Measurements from ENCODE around the gene RADIL. TPM values are rescaled to one million over a fixed set of nuclear protein-coding genes. Genes with fewer than 3 reads are reported as not detected.

RADIL gene
- polyA plus RNA-seq, 2 donors: 0.29 to 0.93 TPM

GRCh38 chr7:4822677-4823076, 60.8 kb downstream of the RADIL start:
- Histone ChIP-seq H3K4me1 (ENCODE audit: control insufficient read depth in 2 of 2, insufficient read depth in 2 of 2, low read length in 1 of 2) (no peaks in the 10 kb centered on the region), H3K9me3 (ENCODE audit: control insufficient read depth in 2 of 2, insufficient read depth in 1 of 2, low read depth in 1 of 2, low read length in 1 of 2) (no peaks in the 10 kb centered on the region), H3K36me3 (ENCODE audit: control insufficient read depth in 2 of 2, insufficient read depth in 2 of 2, low read length in 1 of 2) (no peaks in the 10 kb centered on the region), H3K27me3 (ENCODE audit: control insufficient read depth in 1 of 2, insufficient read depth in 2 of 2, low read length in 2 of 2) (no peaks in the 10 kb centered on the region), H3K4me3 (ENCODE audit: low read depth in 1 of 2, low read length in 2 of 2) (no peak overlapping the region), H3K27ac (ENCODE audit: low read depth in 2 of 2, low read length in 1 of 2) (no peak overlapping the region)
- 76 to 79% methylated on average over 9 of the region's 9 CpGs for WGBS, 2 donors

- Histone ChIP-seq H3K9me3 (ENCODE audit: control insufficient read depth in 2 of 2, insufficient read depth in 1 of 2, low read depth in 1 of 2, low read length in 1 of 2) (peaks cover 0 to 4% of the 10 kb centered on the region in 2 donors), H3K4me1 (ENCODE audit: control insufficient read depth in 2 of 2, insufficient read depth in 2 of 2, low read length in 1 of 2) (no peaks in the 10 kb centered on the region), H3K36me3 (ENCODE audit: control insufficient read depth in 2 of 2, insufficient read depth in 2 of 2, low read length in 1 of 2) (no peaks in the 10 kb centered on the region), H3K27me3 (ENCODE audit: control insufficient read depth in 1 of 2, insufficient read depth in 2 of 2, low read length in 2 of 2) (no peaks in the 10 kb centered on the region), H3K27ac (ENCODE audit: low read depth in 2 of 2, low read length in 1 of 2) (no peak overlapping the region), H3K4me3 (ENCODE audit: low read depth in 1 of 2, low read length in 2 of 2) (no peak overlapping the region)
- WGBS, 2 donors: 81 to 83% methylated on average over 20 of the region's 20 CpGs
Observed at GRCh38 chr7:4820967-4821471, 62.5 kb downstream of the RADIL start.

- 64 to 68% methylated on average over 17 to 19 of the region's 19 CpGs for WGBS, 2 donors
- peaks cover 0 to 4% of the 10 kb centered on the region in 2 donors for H3K9me3 ChIP-seq (ENCODE audit: control insufficient read depth in 2 of 2, insufficient read depth in 1 of 2, low read depth in 1 of 2, low read length in 1 of 2)
- no peak overlapping the region for H3K4me3 ChIP-seq (ENCODE audit: low read depth in 1 of 2, low read length in 2 of 2)
- no peaks in the 10 kb centered on the region for H3K27me3 ChIP-seq (ENCODE audit: control insufficient read depth in 1 of 2, insufficient read depth in 2 of 2, low read length in 2 of 2)
- H3K27ac ChIP-seq (ENCODE audit: low read depth in 2 of 2, low read length in 1 of 2): no peak overlapping the region
- no peaks in the 10 kb centered on the region for H3K4me1 ChIP-seq (ENCODE audit: control insufficient read depth in 2 of 2, insufficient read depth in 2 of 2, low read length in 1 of 2)
- no peaks in the 10 kb centered on the region for H3K36me3 ChIP-seq (ENCODE audit: control insufficient read depth in 2 of 2, insufficient read depth in 2 of 2, low read length in 1 of 2)
Observed at GRCh38 chr7:4820405-4820966, 63.0 kb downstream of the RADIL start.

GRCh38 chr7:4819560-4820404, 63.7 kb downstream of the RADIL start:
- Histone ChIP-seq H3K4me3 (ENCODE audit: low read depth in 1 of 2, low read length in 2 of 2) (no peak overlapping the region), H3K4me1 (ENCODE audit: control insufficient read depth in 2 of 2, insufficient read depth in 2 of 2, low read length in 1 of 2) (no peaks in the 10 kb centered on the region), H3K9me3 (ENCODE audit: control insufficient read depth in 2 of 2, insufficient read depth in 1 of 2, low read depth in 1 of 2, low read length in 1 of 2) (peaks cover 0 to 4% of the 10 kb centered on the region in 2 donors), H3K27me3 (ENCODE audit: control insufficient read depth in 1 of 2, insufficient read depth in 2 of 2, low read length in 2 of 2) (no peaks in the 10 kb centered on the region), H3K27ac (ENCODE audit: low read depth in 2 of 2, low read length in 1 of 2) (no peak overlapping the region), H3K36me3 (ENCODE audit: control insufficient read depth in 2 of 2, insufficient read depth in 2 of 2, low read length in 1 of 2) (no peaks in the 10 kb centered on the region)
- WGBS, 2 donors: 67 to 73% methylated on average over 39 of the region's 39 CpGs

GRCh38 chr7:4818000-4818794, 65.3 kb downstream of the RADIL start:
- Histone ChIP-seq H3K36me3 (ENCODE audit: control insufficient read depth in 2 of 2, insufficient read depth in 2 of 2, low read length in 1 of 2) (no peaks in the 10 kb centered on the region), H3K9me3 (ENCODE audit: control insufficient read depth in 2 of 2, insufficient read depth in 1 of 2, low read depth in 1 of 2, low read length in 1 of 2) (peaks cover 0 to 4% of the 10 kb centered on the region in 2 donors), H3K4me1 (ENCODE audit: control insufficient read depth in 2 of 2, insufficient read depth in 2 of 2, low read length in 1 of 2) (no peaks in the 10 kb centered on the region), H3K4me3 (ENCODE audit: low read depth in 1 of 2, low read length in 2 of 2) (no peak overlapping the region), H3K27me3 (ENCODE audit: control insufficient read depth in 1 of 2, insufficient read depth in 2 of 2, low read length in 2 of 2) (no peaks in the 10 kb centered on the region), H3K27ac (ENCODE audit: low read depth in 2 of 2, low read length in 1 of 2) (no peak overlapping the region)
- WGBS, 2 donors: 82 to 88% methylated on average over 22 to 32 of the region's 32 CpGs

GRCh38 chr7:4817178-4817901, 66.2 kb downstream of the RADIL start:
- Histone ChIP-seq H3K27ac (ENCODE audit: low read depth in 2 of 2, low read length in 1 of 2) (no peak overlapping the region), H3K4me3 (ENCODE audit: low read depth in 1 of 2, low read length in 2 of 2) (no peak overlapping the region), H3K9me3 (ENCODE audit: control insufficient read depth in 2 of 2, insufficient read depth in 1 of 2, low read depth in 1 of 2, low read length in 1 of 2) (peaks cover 0 to 4% of the 10 kb centered on the region in 2 donors), H3K36me3 (ENCODE audit: control insufficient read depth in 2 of 2, insufficient read depth in 2 of 2, low read length in 1 of 2) (no peaks in the 10 kb centered on the region), H3K27me3 (ENCODE audit: control insufficient read depth in 1 of 2, insufficient read depth in 2 of 2, low read length in 2 of 2) (no peaks in the 10 kb centered on the region), H3K4me1 (ENCODE audit: control insufficient read depth in 2 of 2, insufficient read depth in 2 of 2, low read length in 1 of 2) (no peaks in the 10 kb centered on the region)
- 90% methylated on average over 38 of the region's 38 CpGs for WGBS, 2 donors

- Histone ChIP-seq H3K4me3 (ENCODE audit: low read depth in 1 of 2, low read length in 2 of 2) (no peak overlapping the region), H3K4me1 (ENCODE audit: control insufficient read depth in 2 of 2, insufficient read depth in 2 of 2, low read length in 1 of 2) (no peaks in the 10 kb centered on the region), H3K27me3 (ENCODE audit: control insufficient read depth in 1 of 2, insufficient read depth in 2 of 2, low read length in 2 of 2) (no peaks in the 10 kb centered on the region), H3K9me3 (ENCODE audit: control insufficient read depth in 2 of 2, insufficient read depth in 1 of 2, low read depth in 1 of 2, low read length in 1 of 2) (peaks cover 0 to 4% of the 10 kb centered on the region in 2 donors), H3K36me3 (ENCODE audit: control insufficient read depth in 2 of 2, insufficient read depth in 2 of 2, low read length in 1 of 2) (no peaks in the 10 kb centered on the region), H3K27ac (ENCODE audit: low read depth in 2 of 2, low read length in 1 of 2) (no peak overlapping the region)
- 90 to 91% methylated on average over 26 of the region's 26 CpGs for WGBS, 2 donors
Observed at GRCh38 chr7:4816419-4817080, 67.0 kb downstream of the RADIL start.

- Histone ChIP-seq H3K27me3 (ENCODE audit: control insufficient read depth in 1 of 2, insufficient read depth in 2 of 2, low read length in 2 of 2) (no peaks in the 10 kb centered on the region), H3K27ac (ENCODE audit: low read depth in 2 of 2, low read length in 1 of 2) (no peak overlapping the region), H3K4me1 (ENCODE audit: control insufficient read depth in 2 of 2, insufficient read depth in 2 of 2, low read length in 1 of 2) (no peaks in the 10 kb centered on the region), H3K9me3 (ENCODE audit: control insufficient read depth in 2 of 2, insufficient read depth in 1 of 2, low read depth in 1 of 2, low read length in 1 of 2) (peaks cover 0 to 4% of the 10 kb centered on the region in 2 donors), H3K4me3 (ENCODE audit: low read depth in 1 of 2, low read length in 2 of 2) (no peak overlapping the region), H3K36me3 (ENCODE audit: control insufficient read depth in 2 of 2, insufficient read depth in 2 of 2, low read length in 1 of 2) (no peaks in the 10 kb centered on the region)
- 88 to 90% methylated on average over 38 of the region's 38 CpGs for WGBS, 2 donors
Observed at GRCh38 chr7:4815609-4816418, 67.7 kb downstream of the RADIL start.

All from esophagus (tissue), 2 donors.